ENCODE results near the gene PGAP2. TPM values are rescaled to one million over a fixed set of nuclear protein-coding genes. Genes with fewer than 3 reads are reported as not detected.

Gene PGAP2
- total RNA-seq, 1 donor from 2014 or later, result 32.5 TPM

DNA sequence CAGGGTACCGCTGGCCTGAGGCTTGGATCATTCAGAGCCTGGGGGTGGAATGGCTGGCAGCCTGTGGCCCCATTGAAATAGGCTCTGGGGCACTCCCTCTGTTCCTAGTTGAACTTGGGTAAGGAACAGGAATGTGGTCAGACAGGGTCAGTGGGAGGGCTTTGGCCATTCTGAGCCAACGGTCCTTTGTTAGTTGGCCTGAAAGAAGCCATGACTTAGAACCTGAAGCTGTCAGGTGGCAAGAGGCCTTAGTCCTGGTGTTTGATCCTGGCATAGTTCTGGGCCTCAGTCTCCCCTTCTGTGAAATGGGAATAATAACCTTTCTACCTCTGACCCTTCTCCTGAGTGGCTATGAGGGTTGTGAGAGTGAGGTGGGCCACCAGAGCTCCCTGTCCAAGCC lies 8.3 kb downstream of the PGAP2 start:
- Mint-ChIP-seq H3K4me3 (no peak overlapping the region), H3K4me1 (no peaks in the 10 kb centered on the region), H3K27me3 (no peaks in the 10 kb centered on the region), H3K9me3 (no peaks in the 10 kb centered on the region), H3K27ac (no peak overlapping the region), H3K36me3 (ENCODE audit: low read depth) (peaks cover 7% of the 10 kb centered on the region)
- intact Hi-C loops (cut with micrococcal nuclease), result no loop called here
- no peak for DNase-seq

DNA sequence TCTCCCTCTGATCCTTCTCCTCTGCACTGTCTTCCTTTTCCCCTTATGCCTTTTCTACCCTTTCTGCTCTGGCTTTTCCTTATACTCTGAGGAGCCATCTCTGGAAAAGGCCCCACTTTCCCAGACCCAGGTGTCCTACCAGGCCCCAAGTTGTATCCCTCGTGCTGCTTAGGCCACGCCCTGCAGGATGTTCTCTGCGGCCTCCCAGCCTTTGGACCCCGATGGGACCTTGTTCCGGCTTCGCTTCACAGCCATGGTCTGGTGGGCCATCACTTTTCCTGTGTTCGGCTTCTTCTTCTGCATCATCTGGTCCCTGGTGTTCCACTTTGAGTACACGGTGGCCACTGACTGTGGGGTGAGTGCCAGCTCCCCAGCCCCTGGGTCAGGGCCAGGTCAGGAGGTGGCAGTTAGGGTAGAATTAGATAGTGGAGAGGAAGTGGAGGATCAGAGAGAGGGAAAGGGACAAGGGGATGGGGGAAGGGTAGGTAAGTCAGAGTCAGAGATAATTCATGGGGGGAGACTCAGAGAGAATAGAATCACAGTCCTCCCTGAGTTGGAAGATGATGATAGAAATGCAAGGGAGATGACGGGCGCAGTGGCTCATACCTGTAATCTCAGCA lies 8.9 kb downstream of the PGAP2 start:
- Mint-ChIP-seq H3K27ac (no peak overlapping the region), H3K27me3 (no peaks in the 10 kb centered on the region), H3K4me3 (no peak overlapping the region), H3K36me3 (ENCODE audit: low read depth) (peaks cover 7% of the 10 kb centered on the region), H3K4me1 (no peaks in the 10 kb centered on the region), H3K9me3 (no peaks in the 10 kb centered on the region)
- DNase-seq, result no peak
- intact Hi-C loops (cut with micrococcal nuclease), result no loop called here

- Mint-ChIP-seq H3K27ac (no peak overlapping the region), H3K36me3 (ENCODE audit: low read depth) (peaks cover 23% of the 10 kb centered on the region), H3K4me1 (peaks cover 18% of the 10 kb centered on the region), H3K4me3 (no peak overlapping the region), H3K27me3 (no peaks in the 10 kb centered on the region), H3K9me3 (no peaks in the 10 kb centered on the region)
- intact Hi-C loops (cut with micrococcal nuclease), result no loop called here
- no peak for DNase-seq
These were observed 12.6 kb downstream of the PGAP2 start for GRCh38 chr11:3820971-3821370.

DNA sequence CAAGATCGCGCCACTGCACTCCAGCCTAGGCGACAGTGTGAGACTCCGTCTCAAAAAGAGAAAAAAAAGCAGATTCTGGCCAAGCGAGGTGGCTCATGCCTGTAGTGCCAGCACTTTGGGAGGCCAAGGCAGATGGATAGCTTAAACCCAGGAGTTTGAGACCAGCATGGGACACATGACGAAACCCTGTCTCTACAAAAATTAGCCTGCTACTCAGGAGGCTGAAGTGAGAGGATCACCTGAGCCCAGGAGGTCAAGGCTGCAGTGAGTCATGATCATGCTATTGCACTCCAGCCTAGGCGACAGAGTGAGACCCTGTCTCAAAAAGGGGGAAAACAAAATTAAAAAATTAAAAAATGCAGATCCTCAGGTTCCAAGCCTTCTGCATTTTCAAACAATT lies 14.0 kb downstream of the PGAP2 start:
- H3K9me3 Mint-ChIP-seq, result no peaks in the 10 kb centered on the region
- H3K27ac Mint-ChIP-seq, result no peak overlapping the region
- peaks cover 24% of the 10 kb centered on the region for H3K4me1 Mint-ChIP-seq
- intact Hi-C loops (cut with micrococcal nuclease), result no loop called here
- no peaks in the 10 kb centered on the region for H3K27me3 Mint-ChIP-seq
- H3K36me3 Mint-ChIP-seq (ENCODE audit: low read depth), result peaks cover 36% of the 10 kb centered on the region
- H3K4me3 Mint-ChIP-seq, result no peak overlapping the region
- no peak for DNase-seq

- Mint-ChIP-seq H3K27ac (no peak overlapping the region), H3K4me3 (no peak overlapping the region), H3K27me3 (no peaks in the 10 kb centered on the region), H3K36me3 (ENCODE audit: low read depth) (peaks cover 41% of the 10 kb centered on the region), H3K9me3 (no peaks in the 10 kb centered on the region), H3K4me1 (peaks cover 27% of the 10 kb centered on the region)
- intact Hi-C loops (cut with micrococcal nuclease), result no loop called here
- DNase-seq, result no peak
These were observed 14.9 kb downstream of the PGAP2 start for GRCh38 chr11:3823303-3823702.

- Mint-ChIP-seq H3K27ac (peak overlapping the region; percentile 71), H3K9me3 (no peaks in the 10 kb centered on the region)
- intact Hi-C loops (cut with micrococcal nuclease), result loop anchor here (1.0 to 2.0 kb wide), 2 partner anchors 17 to 248 kb away; partner anchors contain the start of gene RHOG
These were observed 15.6 kb downstream of the PGAP2 start for GRCh38 chr11:3823762-3824506.

GRCh38 chr11:3824714-3825472 lies 16.5 kb downstream of the PGAP2 start:
- peaks cover 48% of the 10 kb centered on the region for H3K36me3 Mint-ChIP-seq (ENCODE audit: low read depth)
- H3K27me3 Mint-ChIP-seq, result no peaks in the 10 kb centered on the region
- peaks cover 27% of the 10 kb centered on the region for H3K4me1 Mint-ChIP-seq
- H3K27ac Mint-ChIP-seq, result peak overlapping the region; percentile 71
- H3K9me3 Mint-ChIP-seq, result no peaks in the 10 kb centered on the region
- DNase-seq, result peak; percentile 94
- no peak overlapping the region for H3K4me3 Mint-ChIP-seq
- intact Hi-C loops (cut with micrococcal nuclease), result loop anchor here (1.0 to 2.0 kb wide), 2 partner anchors 16 to 247 kb away; partner anchors contain the start of gene RHOG

More at GRCh38 chr11:3823762-3824506, 15.6 kb downstream of the PGAP2 start:
- DNase-seq, result no peak
- Mint-ChIP-seq H3K4me1 (peaks cover 27% of the 10 kb centered on the region), H3K4me3 (no peak overlapping the region), H3K36me3 (ENCODE audit: low read depth) (peaks cover 42% of the 10 kb centered on the region), H3K27me3 (no peaks in the 10 kb centered on the region)

DNA sequence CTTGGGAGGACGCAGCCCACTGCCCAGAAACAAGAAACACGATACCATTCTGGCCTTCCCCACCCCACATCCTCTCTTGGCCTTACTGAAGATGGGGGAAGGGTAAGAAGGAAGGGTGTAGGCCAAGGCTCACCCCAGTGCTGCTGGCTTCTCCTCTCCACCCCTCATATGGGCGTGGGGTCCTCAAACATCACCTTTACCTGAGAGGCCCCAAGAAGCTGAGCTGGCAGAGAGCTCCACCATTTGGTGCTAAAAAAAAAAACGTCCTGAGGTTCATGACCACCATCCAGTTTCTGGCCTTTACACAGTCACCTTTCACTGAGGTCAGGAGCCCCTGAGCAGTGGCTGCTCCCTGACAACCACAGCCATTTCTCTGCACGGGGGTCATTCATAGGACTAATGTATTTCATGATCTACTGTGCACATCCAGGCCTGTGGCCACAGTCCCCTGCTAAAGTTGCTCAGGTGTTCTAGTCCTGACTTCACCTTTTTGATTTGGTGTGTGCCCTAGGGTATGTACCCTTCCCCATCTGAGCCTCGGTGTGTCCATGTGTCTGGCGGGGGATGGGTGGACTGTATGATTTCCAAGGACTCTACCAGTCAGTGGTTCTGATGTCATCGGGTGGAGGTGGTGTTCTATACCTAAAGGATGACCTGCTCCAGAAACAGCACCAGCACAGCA lies 17.3 kb downstream of the PGAP2 start:
- peaks cover 32% of the 10 kb centered on the region for H3K4me1 Mint-ChIP-seq
- no peak for DNase-seq
- intact Hi-C loops (cut with micrococcal nuclease), result loop anchor here (2.0 kb wide), 1 partner anchor 15 kb away; the partner anchor contains the start of gene RHOG
- H3K36me3 Mint-ChIP-seq (ENCODE audit: low read depth), result peaks cover 53% of the 10 kb centered on the region
- peak overlapping the region; percentile 47 for H3K27ac Mint-ChIP-seq
- H3K4me3 Mint-ChIP-seq, result no peak overlapping the region
- no peaks in the 10 kb centered on the region for H3K27me3 Mint-ChIP-seq
- no peaks in the 10 kb centered on the region for H3K9me3 Mint-ChIP-seq

DNA sequence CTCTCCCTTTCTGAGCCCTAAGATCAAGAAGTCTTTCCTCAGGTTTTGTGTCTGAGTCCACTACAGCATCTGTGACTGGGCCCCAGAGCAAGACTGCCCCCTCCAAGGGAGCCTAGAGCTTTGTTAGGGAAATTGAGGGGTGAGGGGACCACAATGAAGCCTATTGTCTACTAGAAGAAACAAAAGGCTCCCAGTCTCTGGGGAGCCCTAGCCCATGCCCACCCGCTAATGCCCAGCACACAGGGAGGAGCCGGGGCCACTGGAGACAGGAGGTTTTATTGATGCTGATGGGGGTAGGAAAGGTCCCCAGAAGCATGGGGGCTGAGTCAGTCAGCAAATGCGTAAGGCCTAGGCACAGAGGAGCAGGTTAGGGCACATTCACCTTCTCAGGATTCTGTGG lies 18.4 kb downstream of the PGAP2 start:
- Mint-ChIP-seq H3K4me3 (no peak overlapping the region), H3K27ac (peak overlapping the region; percentile 47), H3K36me3 (ENCODE audit: low read depth) (peaks cover 64% of the 10 kb centered on the region), H3K9me3 (no peaks in the 10 kb centered on the region), H3K4me1 (peaks cover 42% of the 10 kb centered on the region), H3K27me3 (no peaks in the 10 kb centered on the region)
- DNase-seq, result no peak
- intact Hi-C loops (cut with micrococcal nuclease), result no loop called here

DNA sequence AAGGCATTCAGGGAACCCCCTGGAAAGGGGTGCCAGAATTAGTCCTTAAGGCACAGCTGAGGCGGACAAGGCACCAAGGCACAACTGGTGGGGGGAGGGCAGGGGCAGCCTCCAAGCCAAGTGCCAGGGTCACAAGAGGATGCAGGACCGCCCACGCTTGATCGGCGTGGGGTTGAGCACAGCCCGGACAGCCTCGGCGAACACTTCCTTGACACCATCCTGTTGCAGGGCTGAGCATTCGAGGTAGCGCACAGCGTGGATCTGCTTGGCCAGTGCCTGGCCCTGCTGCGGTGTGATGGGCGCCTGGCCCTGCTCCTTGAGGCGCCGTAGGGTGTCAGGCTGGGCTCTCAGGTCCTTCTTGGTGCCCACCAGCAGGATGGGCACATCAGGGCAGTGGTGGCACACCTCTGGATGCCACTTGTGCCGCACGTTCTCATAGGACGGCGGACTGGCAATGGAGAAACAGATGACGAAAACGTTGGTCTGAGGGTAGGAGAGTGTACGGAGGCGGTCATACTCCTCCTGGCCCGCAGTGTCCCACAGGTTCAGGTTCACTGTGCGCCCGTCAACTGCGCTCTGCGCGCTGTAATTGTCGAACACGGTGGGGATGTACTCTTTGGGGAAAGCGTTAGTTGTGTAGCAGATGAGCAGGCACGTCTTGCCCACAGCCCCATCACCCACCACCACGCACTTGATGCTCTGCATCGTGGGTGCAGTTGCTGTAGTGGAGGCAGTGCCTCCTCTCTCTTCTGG lies 19.2 kb downstream of the PGAP2 start:
- peaks cover 51% of the 10 kb centered on the region for H3K4me1 Mint-ChIP-seq
- no peaks in the 10 kb centered on the region for H3K27me3 Mint-ChIP-seq
- no peak overlapping the region for H3K27ac Mint-ChIP-seq
- no peak for DNase-seq
- peaks cover 69% of the 10 kb centered on the region for H3K36me3 Mint-ChIP-seq (ENCODE audit: low read depth)
- no peak overlapping the region for H3K4me3 Mint-ChIP-seq
- no peaks in the 10 kb centered on the region for H3K9me3 Mint-ChIP-seq
- intact Hi-C loops (cut with micrococcal nuclease), result no loop called here

- no peaks in the 10 kb centered on the region for H3K9me3 Mint-ChIP-seq
- H3K4me3 Mint-ChIP-seq, result no peak overlapping the region
- H3K36me3 Mint-ChIP-seq (ENCODE audit: low read depth), result peaks cover 80% of the 10 kb centered on the region
- intact Hi-C loops (cut with micrococcal nuclease), result no loop called here
- no peak for DNase-seq
- peaks cover 61% of the 10 kb centered on the region for H3K4me1 Mint-ChIP-seq
- peak overlapping the region; percentile 25 for H3K27ac Mint-ChIP-seq
- H3K27me3 Mint-ChIP-seq, result no peaks in the 10 kb centered on the region
These were observed 21.7 kb downstream of the PGAP2 start for GRCh38 chr11:3830088-3830487.

GRCh38 chr11:3830730-3831129 lies 22.4 kb downstream of the PGAP2 start:
- H3K9me3 Mint-ChIP-seq, result no peaks in the 10 kb centered on the region
- peaks cover 84% of the 10 kb centered on the region for H3K36me3 Mint-ChIP-seq (ENCODE audit: low read depth)
- no peaks in the 10 kb centered on the region for H3K27me3 Mint-ChIP-seq
- no peak overlapping the region for H3K4me3 Mint-ChIP-seq
- DNase-seq, result no peak
- peaks cover 65% of the 10 kb centered on the region for H3K4me1 Mint-ChIP-seq
- peak overlapping the region; percentile 80 for H3K27ac Mint-ChIP-seq
- intact Hi-C loops (cut with micrococcal nuclease), result no loop called here

Measured in activated CD4-positive, alpha-beta T cell treated with anti-CD3 and anti-CD28 coated beads, Interleukin-2, amount 10 ng/mL, durations not matched to agents 24 days and 14 days (primary cell).